ENCODE measurements around the gene PLAGL1. TPM values are rescaled to one million over a fixed set of nuclear protein-coding genes. Genes with fewer than 3 reads are reported as not detected.

Gene PLAGL1
- total RNA-seq, 1 experiment from 2014 or later: 24.3 TPM

GRCh38 chr6:143948208-143948607 is 59.9 kb downstream of the PLAGL1 start:
- BruUV-seq (replicated peaks): no TSS peak
- Histone ChIP-seq H3K27ac (ENCODE audit: low read length) (no peak overlapping the region), H3K9me3 (ENCODE audit: control insufficient read depth, insufficient read depth, low read depth, low read length) (no peaks in the 10 kb centered on the region), H3K4me3 (ENCODE audit: low read depth in 2 of 2, low read length in 2 of 2) (no peak overlapping the region), H3K27me3 (ENCODE audit: control insufficient read depth, insufficient read depth, low read length) (no peaks in the 10 kb centered on the region), H3K36me3 (ENCODE audit: control insufficient read depth, insufficient read depth, low read length) (no peaks in the 10 kb centered on the region; the same call in 1 of the 2 replicates), H3K4me1 (ENCODE audit: control insufficient read depth, insufficient read depth, low read length) (no peaks in the 10 kb centered on the region)
- ChIA-PET CTCF (interaction anchor here (0.7 kb wide), 1 partner anchor 342 kb away, joined by 4 read pairs; no protein-coding TSS in a partner anchor), POLR2A (no interaction called here)
- no peak for TF ChIP-seq SIN3A (IDR thresholded peaks at IDR 0.05; ENCODE audit: borderline replicate concordance, insufficient read depth, low read depth, low read length)
- TF ChIP-seq CTCF (IDR thresholded peaks at IDR 0.05): no peak
- DNase-seq (ENCODE audit: low read depth, low spot score) (no peak), ATAC-seq (no peak)
- in situ Hi-C loops (cut with HindIII; ENCODE audit: low pct_unique_long_range_greater_than_20kb, low sequenced_read_pairs) (no loop called here), intact Hi-C loops (cut with micrococcal nuclease; ENCODE audit: unreplicated experiment) (loop anchor here (10.0 kb wide), 1 partner anchor 373 kb away; no protein-coding TSS in a partner anchor)

- Histone ChIP-seq H3K27ac (ENCODE audit: low read length) (no peak overlapping the region), H3K9me3 (ENCODE audit: control insufficient read depth, insufficient read depth, low read depth, low read length) (no peaks in the 10 kb centered on the region), H3K27me3 (ENCODE audit: control insufficient read depth, insufficient read depth, low read length) (peaks cover 5% of the 10 kb centered on the region; the same call in 1 of the 2 replicates), H3K36me3 (ENCODE audit: control insufficient read depth, insufficient read depth, low read length) (no peaks in the 10 kb centered on the region), H3K4me1 (ENCODE audit: control insufficient read depth, insufficient read depth, low read length) (no peaks in the 10 kb centered on the region), H3K4me3 (ENCODE audit: low read depth in 2 of 2, low read length in 2 of 2) (no peak overlapping the region)
- CTCF ChIA-PET: interaction anchor here (0.6 to 1.8 kb wide), 4 partner anchors 11 to 291 kb away, joined by 3 to 12 read pairs (median 4); no protein-coding TSS in a partner anchor
- in situ Hi-C loops (cut with HindIII; ENCODE audit: low pct_unique_long_range_greater_than_20kb, low sequenced_read_pairs): no loop called here
- ATAC-seq: peak; percentile 91
- intact Hi-C loops (cut with micrococcal nuclease; ENCODE audit: unreplicated experiment): loop anchor here (1.0 to 10.0 kb wide), 2 partner anchors 71 to 367 kb away; no protein-coding TSS in a partner anchor
- BruUV-seq (replicated peaks): no TSS peak
- peak; percentile 17 for DNase-seq (ENCODE audit: low read depth, low spot score)
- no peak for TF ChIP-seq POLR2AphosphoS5 (IDR thresholded peaks at IDR 0.05; ENCODE audit: low read depth, low read length)
- peak; percentile 92 for TF ChIP-seq CTCF (IDR thresholded peaks at IDR 0.05)
- POLR2A ChIA-PET: no interaction called here
Observed at GRCh38 chr6:143941852-143942627, 66.0 kb downstream of the PLAGL1 start.

GRCh38 chr6:143940011-143940597 is 68.0 kb downstream of the PLAGL1 start:
- no peaks in the 10 kb centered on the region for H3K9me3 ChIP-seq (ENCODE audit: control insufficient read depth, insufficient read depth, low read depth, low read length)
- intact Hi-C loops (cut with micrococcal nuclease; ENCODE audit: unreplicated experiment): loop anchor here (10.0 kb wide), 1 partner anchor 365 kb away; no protein-coding TSS in a partner anchor
- POLR2A ChIA-PET: no interaction called here
- H3K4me3 ChIP-seq (ENCODE audit: low read depth in 2 of 2, low read length in 2 of 2): no peak overlapping the region
- ATAC-seq (peak; percentile 64; the same call in 1 of the 2 replicates), DNase-seq (ENCODE audit: low read depth, low spot score) (peak; percentile 28)
- TF ChIP-seq SIN3A (IDR thresholded peaks at IDR 0.05; ENCODE audit: borderline replicate concordance, insufficient read depth, low read depth, low read length) (no peak), CTCF (IDR thresholded peaks at IDR 0.05) (peak; percentile 87), TCF7L2 (IDR thresholded peaks at IDR 0.05; ENCODE audit: low read depth, low read length) (no peak), POLR2AphosphoS5 (IDR thresholded peaks at IDR 0.05; ENCODE audit: low read depth, low read length) (no peak), REST (IDR thresholded peaks at IDR 0.05; ENCODE audit: insufficient read depth in 1 of 2, low read depth in 2 of 2, low read length in 1 of 2) (no peak)
- BruUV-seq (replicated peaks): no TSS peak
- H3K27me3 ChIP-seq (ENCODE audit: control insufficient read depth, insufficient read depth, low read length): peaks cover 7% of the 10 kb centered on the region; the same call in 1 of the 2 replicates
- no peak overlapping the region for H3K27ac ChIP-seq (ENCODE audit: low read length)
- H3K4me1 ChIP-seq (ENCODE audit: control insufficient read depth, insufficient read depth, low read length): no peaks in the 10 kb centered on the region
- no peaks in the 10 kb centered on the region for H3K36me3 ChIP-seq (ENCODE audit: control insufficient read depth, insufficient read depth, low read length)
- CTCF ChIA-PET: interaction anchor here (0.6 to 1.7 kb wide), 9 partner anchors 11 to 365 kb away, joined by 3 to 10 read pairs (median 4); no protein-coding TSS in a partner anchor
- in situ Hi-C loops (cut with HindIII; ENCODE audit: low pct_unique_long_range_greater_than_20kb, low sequenced_read_pairs): no loop called here
